ENCODE measurements around the gene DMAP1.

The DMAP1 gene

GRCh38 chr1:44262414-44262813 lies 49.1 kb downstream of the DMAP1 start:
- TF ChIP-seq TCF12 (IDR thresholded peaks at IDR 0.05; ENCODE audit: low read depth) (no peak), TAF1 (IDR thresholded peaks at IDR 0.05; ENCODE audit: low read depth) (no peak), FOXM1 (IDR thresholded peaks at IDR 0.05; ENCODE audit: borderline replicate concordance, low read depth) (no peak), REST (IDR thresholded peaks at IDR 0.05; ENCODE audit: low read depth) (no peak), ZBTB7A (IDR thresholded peaks at IDR 0.05; ENCODE audit: low read depth) (no peak), EGR1 (IDR thresholded peaks at IDR 0.05) (no peak)

- TF ChIP-seq TAF1 (IDR thresholded peaks at IDR 0.05; ENCODE audit: low read depth): no peak
- no peak for TF ChIP-seq TCF12 (IDR thresholded peaks at IDR 0.05; ENCODE audit: low read depth)
- no peak for TF ChIP-seq ZBTB7A (IDR thresholded peaks at IDR 0.05; ENCODE audit: low read depth)
- no peak for TF ChIP-seq EP300 (IDR thresholded peaks at IDR 0.05; ENCODE audit: borderline replicate concordance)
- no peak for TF ChIP-seq EGR1 (IDR thresholded peaks at IDR 0.05)
- TF ChIP-seq MAX (IDR thresholded peaks at IDR 0.05): no peak
- no peak for TF ChIP-seq FOXM1 (IDR thresholded peaks at IDR 0.05; ENCODE audit: borderline replicate concordance, low read depth)
- TF ChIP-seq YY1 (IDR thresholded peaks at IDR 0.05; ENCODE audit: low read depth): no peak
- no peak for TF ChIP-seq CREB1 (IDR thresholded peaks at IDR 0.05; ENCODE audit: low read depth)
- TF ChIP-seq NFIC (IDR thresholded peaks at IDR 0.05): no peak
- TF ChIP-seq REST (IDR thresholded peaks at IDR 0.05; ENCODE audit: low read depth): no peak
- no peak for TF ChIP-seq RAD21 (IDR thresholded peaks at IDR 0.05; ENCODE audit: low read depth)
- TF ChIP-seq USF1 (IDR thresholded peaks at IDR 0.05): no peak
- TF ChIP-seq CEBPB (IDR thresholded peaks at IDR 0.05): no peak
- TF ChIP-seq TEAD4 (IDR thresholded peaks at IDR 0.05): no peak
Observed at GRCh38 chr1:44262816-44263567, 49.7 kb downstream of the DMAP1 start.

GRCh38 chr1:44263568-44264450 lies 50.5 kb downstream of the DMAP1 start:
- TF ChIP-seq TCF12 (IDR thresholded peaks at IDR 0.05; ENCODE audit: low read depth) (no peak), EGR1 (IDR thresholded peaks at IDR 0.05) (no peak), RAD21 (IDR thresholded peaks at IDR 0.05; ENCODE audit: low read depth) (no peak)

GRCh38 chr1:44264451-44264771 lies 51.1 kb downstream of the DMAP1 start:
- TF ChIP-seq EP300 (IDR thresholded peaks at IDR 0.05; ENCODE audit: borderline replicate concordance) (no peak), ZBTB7A (IDR thresholded peaks at IDR 0.05; ENCODE audit: low read depth) (no peak), NFIC (IDR thresholded peaks at IDR 0.05) (no peak), RAD21 (IDR thresholded peaks at IDR 0.05; ENCODE audit: low read depth) (no peak), FOXM1 (IDR thresholded peaks at IDR 0.05; ENCODE audit: borderline replicate concordance, low read depth) (no peak), CREB1 (IDR thresholded peaks at IDR 0.05; ENCODE audit: low read depth) (no peak), USF1 (IDR thresholded peaks at IDR 0.05) (no peak), MAX (IDR thresholded peaks at IDR 0.05) (no peak), TEAD4 (IDR thresholded peaks at IDR 0.05) (no peak), YY1 (IDR thresholded peaks at IDR 0.05; ENCODE audit: low read depth) (no peak), TAF1 (IDR thresholded peaks at IDR 0.05; ENCODE audit: low read depth) (no peak), CEBPB (IDR thresholded peaks at IDR 0.05) (no peak), REST (IDR thresholded peaks at IDR 0.05; ENCODE audit: low read depth) (no peak)
